ENCODE results near the gene TSTD2.

TSTD2 gene

DNA sequence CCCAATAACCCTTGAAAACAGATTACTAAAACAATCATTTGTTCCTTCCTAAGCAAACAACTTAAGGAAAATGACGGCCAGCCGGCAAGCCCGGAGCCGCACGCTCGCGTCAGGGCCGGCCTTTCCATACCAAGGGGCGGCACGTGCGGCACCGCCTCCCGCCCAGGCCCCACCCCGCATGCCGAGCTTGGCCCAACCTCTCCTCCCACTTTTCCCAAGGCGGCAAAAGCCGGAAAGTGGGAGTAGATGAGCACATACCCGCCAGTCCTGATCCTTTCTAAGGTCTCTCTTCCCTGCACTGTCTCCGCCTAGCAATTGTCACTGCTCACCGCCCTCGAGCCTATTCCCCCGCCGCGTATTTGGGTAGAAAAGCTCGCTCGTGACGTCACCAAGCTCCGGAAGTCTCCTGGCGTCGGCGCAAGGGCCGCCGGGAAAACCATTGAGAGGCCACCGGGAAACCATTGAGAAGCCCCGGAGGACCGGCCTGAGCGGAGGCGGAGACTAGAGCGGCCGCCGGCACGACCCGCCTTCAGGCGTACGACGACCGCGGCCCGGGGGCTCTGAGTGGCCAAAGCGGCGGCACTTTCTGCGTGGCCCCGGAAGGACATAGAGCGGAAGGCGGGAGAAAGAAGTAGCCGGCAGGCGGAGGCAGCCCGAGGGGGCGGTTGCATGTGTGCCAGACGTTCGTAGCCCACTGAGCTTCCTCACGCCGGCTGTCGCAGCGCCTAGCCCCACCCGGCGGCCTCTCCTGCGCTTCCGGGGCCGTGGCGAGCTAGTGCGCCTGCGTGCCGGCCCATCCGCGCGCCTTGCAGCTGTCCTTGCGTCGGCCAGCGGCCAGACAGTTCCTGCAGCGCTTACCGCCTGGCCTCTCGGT, at the start of gene TSTD2, which contains the start of gene NCBP1:
Gene TSTD2, minus strand, starts transcription at position 384 of the 874 bp plus-strand sequence. CDS start 5,806 bp downstream, outside the sequence.
Gene NCBP1, plus strand, starts transcription at position 837 of the 874 bp plus-strand sequence. CDS start 61 bp downstream, outside the sequence.
- DNase-seq (ENCODE audit: low read depth): peak; percentile 93

DNA sequence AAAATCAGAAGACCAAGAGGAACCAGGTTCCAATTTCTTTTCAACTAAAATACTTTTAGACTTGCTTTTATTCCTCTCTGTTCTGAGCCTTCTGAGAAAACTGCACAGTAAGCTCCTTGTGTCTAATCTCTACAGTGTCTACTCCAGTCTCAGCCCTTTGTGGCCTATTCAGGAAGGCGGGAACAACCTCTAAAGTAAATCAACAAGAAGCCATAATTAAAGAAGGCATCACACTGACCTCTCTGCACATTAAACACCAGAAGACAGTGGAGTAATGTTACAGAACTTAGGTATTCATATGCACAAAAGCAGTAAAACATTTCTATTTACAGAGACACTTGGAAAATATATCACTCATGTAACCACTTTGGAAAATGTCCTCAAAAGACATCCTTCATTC, 49.1 kb upstream of the TSTD2 start:
- no peak for DNase-seq (ENCODE audit: low read depth)

DNA sequence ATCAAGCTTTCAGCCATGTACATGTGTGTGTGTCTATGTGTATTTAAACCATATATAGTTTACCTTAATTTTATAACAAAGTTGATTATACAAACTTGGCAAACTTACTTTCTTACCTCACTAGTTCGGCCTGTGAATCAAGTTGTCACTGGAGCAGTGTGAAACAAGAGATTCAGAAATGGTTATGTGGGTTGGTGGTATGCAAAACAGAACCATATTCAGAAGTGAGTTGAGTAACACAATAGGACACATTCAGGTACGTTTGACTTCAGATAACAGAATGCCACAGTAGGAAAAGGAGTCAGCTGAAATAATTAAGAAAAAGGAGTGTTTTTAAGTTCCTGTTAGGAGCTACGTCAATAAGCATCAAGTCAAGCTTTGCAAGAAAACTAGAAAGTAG, 42.5 kb upstream of the TSTD2 start:
- DNase-seq (ENCODE audit: low read depth): no peak

DNA sequence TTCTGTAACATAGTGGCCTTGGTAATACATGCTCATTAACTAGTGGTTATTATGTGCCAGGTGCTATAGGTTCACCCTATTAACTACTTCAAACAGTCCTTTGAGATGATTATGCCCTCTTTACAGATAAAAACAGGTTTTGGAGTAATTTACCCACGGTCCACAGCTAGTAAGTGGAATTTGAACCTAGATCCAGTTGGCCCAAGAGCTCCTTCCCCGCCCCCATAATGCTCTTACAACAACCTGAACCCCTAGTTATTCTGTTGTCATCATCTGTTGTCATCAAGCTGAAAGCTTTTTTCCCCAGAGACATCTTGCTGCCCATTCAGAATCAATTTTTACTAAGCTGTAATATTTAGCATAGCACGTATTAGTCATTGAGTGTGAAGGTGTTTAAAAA, 40.8 kb upstream of the TSTD2 start:
- no peak for DNase-seq (ENCODE audit: low read depth)

DNA sequence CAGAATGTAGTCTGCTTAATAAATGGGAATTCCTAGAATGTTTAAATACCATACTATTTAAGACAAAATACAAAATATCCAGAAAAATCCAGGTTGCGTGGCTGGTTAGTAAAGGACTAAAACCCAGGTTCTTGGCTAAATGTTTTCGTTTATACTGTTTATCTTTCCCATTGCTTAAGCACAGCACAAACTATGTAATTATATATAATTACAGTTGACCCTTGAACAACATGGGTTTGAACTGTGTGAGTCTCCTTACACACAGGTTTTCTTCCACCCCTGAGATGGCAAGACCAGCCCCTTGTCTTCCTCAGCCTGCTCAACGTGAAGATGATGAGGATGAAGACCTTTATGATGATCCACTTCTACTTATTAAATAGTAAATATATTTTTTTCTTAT, 39.2 kb upstream of the TSTD2 start:
- DNase-seq (ENCODE audit: low read depth): no peak

DNA sequence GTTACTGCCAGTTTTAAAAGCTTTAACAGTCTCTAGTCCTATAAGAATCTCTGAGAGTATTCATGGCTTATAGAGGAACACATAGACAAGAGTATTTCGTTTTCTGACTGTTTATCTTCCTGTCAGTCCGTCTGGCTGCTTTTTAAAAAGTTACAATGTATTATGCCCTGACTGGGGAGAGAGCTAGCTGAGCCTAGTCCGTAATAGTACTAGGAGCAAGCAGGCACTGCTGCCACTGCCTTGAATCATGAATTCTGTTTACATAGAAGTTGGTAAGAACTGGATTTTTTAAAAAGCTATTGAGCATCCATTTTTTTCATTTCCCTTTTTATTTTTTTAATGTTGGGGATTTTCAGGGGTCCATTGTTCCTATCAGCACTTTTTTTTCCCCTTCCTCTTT, 37.4 kb upstream of the TSTD2 start:
- DNase-seq (ENCODE audit: low read depth): no peak

DNA sequence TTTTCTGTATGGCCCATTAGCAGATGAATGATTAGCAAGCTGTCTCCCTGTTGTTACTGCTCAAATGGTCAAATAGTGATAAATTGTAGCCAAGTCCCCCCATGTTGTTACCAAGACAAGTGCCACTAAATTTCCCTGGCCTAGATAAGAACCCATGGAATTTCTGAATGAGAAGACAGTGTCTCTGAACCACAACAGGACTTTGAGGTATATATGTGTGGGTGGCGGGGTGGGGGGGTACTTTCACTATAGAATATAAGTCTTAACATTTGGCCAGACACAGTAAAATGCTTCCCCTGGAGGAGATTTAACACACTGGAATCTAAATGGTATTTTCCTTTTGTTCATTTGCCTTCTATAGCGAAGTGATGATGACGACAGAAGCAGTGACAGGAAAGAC, 35.3 kb upstream of the TSTD2 start:
- peak; percentile 8 for DNase-seq (ENCODE audit: low read depth)

DNA sequence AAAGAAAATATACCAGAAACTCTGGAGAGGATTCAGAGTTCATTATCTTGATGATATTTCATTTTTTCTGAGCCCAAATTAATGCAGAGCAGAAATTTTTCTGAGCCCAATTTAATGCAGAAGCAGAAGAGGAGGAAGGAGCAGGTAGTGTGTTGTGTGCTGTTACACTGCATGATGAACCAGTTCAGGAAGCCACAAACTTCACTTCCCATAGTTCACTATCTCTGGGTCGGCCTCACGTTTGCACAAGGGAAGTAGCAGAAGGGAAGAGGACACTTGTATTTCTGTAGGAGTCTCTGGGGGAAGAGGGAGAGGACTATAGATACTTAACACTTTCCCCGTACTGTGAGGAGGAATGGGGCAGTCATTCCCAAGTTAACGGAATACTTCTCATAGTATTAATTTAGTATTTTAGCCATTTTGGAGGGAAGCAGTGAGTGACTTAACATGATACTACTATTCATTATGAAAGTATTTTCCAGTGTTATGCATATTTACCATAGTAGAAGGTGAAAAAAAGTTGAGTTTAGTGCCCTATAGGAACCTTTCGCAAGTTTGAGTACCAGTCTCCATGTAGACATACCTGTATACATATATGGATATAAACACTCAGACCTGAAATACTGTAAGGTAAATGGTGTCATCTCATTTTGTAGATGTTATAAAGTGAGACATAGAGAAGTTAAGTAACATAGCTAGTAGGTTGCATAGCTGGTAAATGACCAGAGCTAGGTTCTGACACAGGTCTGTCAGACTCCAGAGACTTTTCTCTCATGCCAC, 33.9 kb upstream of the TSTD2 start:
- DNase-seq (ENCODE audit: low read depth): no peak

DNA sequence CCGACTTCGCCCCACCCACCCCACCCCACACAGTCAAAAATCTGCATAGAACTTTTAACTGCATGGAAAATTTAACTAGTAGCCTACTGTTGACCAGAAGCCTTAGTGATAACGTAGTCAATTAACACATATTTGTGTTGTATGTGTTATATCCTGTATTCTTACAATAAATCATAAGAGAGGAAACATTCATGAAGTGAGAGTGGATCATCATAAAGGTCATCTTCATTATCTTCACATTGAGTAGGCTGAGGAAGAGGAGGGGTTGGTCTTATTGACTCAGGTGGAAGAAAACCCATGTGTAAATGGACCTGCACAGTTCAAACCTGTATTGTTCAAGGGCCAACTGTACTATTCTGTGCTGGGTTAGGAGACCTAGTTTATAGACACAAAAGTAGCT, 32.6 kb upstream of the TSTD2 start:
- DNase-seq (ENCODE audit: low read depth): no peak

DNA sequence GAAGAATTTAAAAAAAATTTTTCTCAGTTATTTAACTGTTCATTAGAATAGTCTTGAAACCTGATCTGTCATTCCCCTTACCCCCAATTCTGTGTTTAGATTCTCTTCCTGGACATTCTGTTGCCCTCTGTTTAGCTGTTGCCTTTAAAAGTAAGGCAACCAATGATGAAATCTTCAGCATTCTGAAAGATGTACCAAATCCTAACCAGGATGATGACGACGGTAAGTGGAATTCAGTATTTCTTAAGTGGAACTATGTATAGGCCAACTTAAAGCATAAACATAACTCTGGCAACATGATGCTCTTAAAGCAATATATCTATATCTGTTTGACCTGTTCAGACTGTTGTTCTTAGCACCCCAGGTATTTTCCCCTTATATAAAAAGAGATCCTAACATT, 27.7 kb upstream of the TSTD2 start:
- no peak for DNase-seq (ENCODE audit: low read depth)

DNA sequence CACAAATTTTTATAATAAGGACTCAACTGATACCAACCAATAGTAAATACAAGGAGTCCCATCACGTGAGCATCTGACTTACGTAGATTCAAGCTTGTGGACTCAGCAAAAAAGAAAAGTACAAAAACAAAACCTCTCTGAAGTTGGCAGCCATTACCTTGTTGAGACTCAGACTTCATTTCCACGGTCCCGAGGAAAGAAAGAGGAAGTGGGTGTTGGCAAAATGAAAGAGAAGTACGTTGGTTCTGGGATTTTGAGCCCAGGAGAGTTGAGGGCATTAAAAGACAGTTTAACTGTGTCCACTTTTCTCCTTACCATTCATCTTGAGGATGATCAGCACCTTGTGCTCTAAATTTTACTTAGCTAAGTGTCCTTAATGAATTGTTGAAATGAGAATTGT, 27.2 kb upstream of the TSTD2 start:
- DNase-seq (ENCODE audit: low read depth): no peak

DNA sequence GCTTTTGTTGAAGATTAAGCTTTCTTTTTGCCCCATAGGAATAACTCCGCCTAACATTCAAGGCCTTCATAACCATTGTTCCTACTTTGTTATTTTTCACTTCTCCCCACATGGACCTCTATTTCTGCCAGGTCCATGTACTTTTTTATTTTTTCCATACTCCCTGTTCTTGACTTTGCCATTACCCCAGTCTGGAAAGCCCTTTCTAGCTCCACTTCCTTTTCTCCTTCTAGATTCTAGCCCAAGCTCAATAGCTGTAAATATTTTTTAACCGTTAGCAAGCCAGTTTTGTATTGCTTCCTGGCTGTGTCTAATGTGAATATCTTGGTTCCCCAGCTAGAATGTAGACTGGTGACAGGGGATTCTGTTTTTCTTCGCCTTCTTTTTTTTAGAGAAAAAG, 26.6 kb upstream of the TSTD2 start:
- no peak for DNase-seq (ENCODE audit: low read depth)

DNA sequence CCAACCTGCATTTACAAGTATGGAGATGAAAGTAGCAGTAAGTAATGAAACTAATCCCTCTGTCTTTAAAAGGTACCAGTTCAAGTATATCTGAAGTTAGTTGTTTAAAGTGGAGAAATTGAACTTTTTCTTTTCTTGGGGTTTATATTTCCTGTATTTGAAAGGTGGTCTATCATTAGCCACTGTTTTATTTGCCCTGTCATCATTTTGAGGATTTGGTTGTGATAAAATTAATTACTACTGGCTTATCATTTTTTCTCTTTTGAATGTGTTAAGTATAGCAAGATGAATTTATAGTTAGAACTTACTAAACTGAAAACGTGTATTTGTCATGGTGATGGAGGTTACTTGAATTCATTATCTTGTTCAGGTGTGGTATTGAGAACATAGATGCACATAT, 25.5 kb upstream of the TSTD2 start:
- no peak for DNase-seq (ENCODE audit: low read depth)

DNA sequence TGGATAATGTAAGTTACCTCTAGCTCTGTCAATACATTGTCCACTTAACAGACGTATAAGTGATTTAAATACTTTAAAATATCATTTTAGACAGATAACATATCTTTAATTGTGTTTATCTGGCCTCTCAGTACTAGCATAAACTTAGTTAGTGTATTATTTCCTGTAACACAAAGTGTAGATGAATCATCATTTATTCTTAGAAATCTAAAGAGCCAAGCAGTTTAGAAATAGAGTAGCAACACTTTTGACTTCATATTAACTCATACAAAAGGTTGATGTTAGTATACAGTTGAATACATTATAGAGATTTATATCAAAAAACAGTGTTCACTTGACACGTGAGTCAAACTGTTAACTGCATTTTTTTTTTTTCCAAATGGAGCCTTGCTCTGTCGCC, 18.5 kb upstream of the TSTD2 start:
- no peak for DNase-seq (ENCODE audit: low read depth)

DNA sequence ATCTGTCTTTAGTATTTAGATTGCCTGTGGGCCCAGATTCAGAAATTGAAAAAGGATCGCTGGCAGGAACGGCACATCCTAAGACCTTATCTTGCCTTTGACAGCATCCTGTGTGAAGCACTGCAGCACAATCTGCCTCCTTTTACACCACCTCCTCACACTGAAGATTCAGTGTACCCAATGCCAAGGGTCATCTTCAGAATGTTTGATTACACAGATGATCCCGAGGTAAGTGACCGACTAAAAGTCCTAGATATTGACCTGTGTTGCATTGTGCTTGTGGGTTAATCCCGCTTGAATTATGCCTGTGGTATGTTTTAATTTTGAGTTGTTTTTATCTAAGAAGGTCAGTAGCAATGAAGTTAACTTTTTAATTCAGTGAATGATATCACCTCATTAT, 14.8 kb upstream of the TSTD2 start:
- DNase-seq (ENCODE audit: low read depth): no peak

DNA sequence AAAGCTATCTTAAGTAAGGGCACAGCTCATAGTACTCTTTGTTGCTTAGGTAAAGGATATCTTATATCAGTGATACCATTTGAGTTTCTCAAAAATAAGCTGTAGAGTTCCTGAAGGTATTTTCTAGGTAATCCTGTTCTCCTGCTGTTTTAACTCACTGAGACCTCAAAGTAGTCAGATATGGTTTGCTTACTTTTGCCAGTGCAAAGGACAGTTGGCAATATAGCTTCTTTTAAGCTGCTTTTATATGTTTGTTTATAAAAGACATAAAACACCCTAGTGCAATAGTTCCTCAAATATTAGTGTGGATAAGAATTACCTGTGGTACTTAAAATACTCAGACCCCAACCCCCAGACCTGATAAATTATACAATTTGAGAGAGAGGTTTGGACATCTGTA, 12.6 kb upstream of the TSTD2 start:
- no peak for DNase-seq (ENCODE audit: low read depth)

DNA sequence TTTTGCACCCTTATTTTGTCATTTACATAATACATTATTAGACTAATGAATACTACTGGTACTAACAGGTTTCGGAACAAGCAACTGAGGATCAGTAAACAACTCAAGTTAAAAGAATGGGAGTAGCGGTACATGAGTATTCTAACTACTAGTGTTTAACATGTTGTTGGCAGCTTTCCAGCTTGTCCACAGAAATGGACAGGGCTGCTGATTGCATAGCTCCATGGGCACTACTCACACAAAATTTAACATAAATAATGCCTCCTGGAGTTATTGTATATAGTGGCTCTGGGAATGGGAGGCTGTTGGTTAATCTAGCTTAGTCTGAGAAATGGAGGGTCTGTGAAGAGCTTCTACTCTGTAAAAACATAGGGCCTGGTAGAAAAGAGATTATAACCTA, 7.2 kb upstream of the TSTD2 start:
- DNase-seq (ENCODE audit: low read depth): no peak

DNA sequence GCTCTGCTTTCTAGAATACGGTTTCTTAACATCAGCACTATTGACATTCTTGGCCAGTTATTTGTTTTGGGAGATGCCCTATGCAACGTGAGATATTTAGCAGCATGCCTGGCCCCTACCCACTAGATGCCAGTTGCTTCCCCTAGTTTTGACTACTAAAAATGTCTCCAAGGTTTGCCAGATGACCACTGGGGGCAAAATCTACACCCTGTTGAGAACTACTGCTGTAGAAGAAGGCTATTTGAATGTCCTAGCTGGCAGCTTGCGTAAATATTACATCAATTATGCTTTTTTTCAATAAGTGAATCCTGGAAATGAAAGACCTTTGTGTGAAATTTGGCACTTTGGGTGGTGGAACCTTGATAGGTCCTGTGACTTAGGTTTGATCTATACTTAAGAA, 5.5 kb upstream of the TSTD2 start:
- no peak for DNase-seq (ENCODE audit: low read depth)

DNA sequence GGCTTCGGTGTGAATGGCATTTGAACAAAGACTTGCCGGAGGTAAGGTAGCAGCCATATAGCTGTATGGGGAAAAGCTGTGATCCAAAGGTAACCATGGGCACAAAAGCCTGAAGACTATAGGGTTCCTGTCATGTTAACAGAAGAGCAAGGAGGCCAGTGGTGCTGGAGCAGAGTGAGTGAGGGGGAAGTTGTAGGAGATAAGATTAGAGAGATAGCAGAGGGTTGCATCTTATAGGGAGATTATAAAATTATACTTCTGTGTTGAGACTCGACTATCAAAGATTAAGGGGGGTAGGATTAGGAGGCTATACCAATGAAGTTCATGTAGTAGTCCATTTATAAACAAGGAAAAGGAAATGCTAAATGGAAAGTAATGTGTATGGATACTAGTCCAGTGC, 3.7 kb upstream of the TSTD2 start:
- DNase-seq (ENCODE audit: low read depth): no peak

DNA sequence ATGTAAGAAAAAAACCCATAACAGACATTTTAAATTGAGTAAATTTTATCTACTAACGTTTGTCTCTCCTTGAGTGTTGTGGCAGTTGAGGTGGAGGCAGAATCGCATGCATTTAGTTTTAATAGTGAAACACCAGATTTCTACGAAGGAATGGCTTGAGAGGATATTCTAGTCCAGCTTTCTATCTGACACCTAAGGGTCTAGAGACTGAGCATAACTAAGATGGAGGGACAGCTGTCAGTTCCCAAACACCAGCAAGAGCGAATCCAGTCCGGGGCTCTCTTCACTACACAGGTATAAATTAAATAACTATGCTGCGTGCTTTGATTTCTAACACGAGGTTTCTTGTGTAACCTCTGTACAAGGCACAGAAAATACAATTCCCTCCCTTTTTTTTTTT, 1.9 kb upstream of the TSTD2 start:
- no peak for DNase-seq (ENCODE audit: low read depth)

DNA sequence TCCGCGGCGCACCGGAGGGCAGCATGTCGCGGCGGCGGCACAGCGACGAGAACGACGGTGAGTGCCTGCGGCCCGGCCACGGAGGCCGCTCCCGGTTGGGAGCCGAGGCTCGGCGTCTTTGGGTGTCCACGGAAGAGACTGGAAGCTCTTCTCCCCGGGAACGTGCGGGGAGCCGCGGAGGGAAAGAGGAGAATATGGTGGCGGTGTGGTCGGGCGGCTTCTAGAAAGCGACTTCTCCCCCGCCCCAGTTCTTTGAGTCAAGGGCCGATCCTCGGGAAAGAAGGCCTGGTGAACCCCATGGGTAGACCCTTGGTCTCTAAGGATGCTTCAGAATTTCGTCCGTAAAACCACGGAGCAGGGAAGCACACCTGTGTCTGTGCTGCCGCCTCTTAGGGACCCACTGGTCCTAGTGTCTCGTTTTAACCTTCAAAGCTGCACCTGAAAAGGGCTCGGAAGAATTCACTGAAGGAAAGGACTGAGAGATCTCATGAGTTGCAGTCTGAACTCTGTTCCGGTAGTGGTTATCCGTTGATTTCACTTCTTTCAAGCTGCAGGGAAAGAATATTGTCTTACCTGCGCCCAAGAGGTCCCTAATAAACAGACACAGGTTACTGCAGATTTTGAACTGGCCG, 807 bp upstream of the TSTD2 start:
- DNase-seq (ENCODE audit: low read depth): no peak

DNA sequence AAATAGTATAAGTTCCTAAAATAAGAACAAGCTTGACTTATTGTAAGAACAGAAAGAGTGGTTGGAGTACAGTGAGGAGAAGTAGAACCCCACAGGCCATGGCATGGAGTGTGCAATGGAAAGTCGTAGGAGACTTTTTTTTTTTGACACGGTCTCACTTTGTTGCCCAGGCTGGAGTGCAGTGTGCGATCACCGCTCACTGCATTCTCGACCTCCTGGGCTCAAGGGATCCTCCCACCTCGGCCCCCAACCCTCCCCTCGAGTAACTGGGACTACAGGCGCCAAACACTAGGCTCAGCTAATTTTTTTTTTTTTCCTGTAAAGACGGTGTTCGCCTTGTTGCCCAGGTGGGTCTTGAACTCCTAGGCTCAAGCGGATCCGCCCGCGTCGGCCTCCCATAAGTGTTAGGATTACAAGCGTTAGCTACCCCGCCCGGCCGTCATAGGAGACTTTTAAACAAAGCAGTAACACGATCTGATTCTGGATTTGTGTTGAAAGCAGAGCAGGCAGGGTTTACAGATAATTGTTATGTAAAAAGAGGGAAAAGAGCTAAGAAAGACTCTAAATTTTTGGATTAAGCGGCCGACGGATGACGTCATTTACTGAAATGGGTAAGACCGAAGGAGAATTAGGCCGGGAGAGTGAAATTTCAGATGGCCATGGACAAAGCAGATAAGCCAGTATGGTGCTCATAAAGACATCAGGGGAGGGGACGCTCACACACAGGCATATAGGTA, 752 bp downstream of the TSTD2 start:
- DNase-seq (ENCODE audit: low read depth): peak; percentile 8

Data from activated T-cell treated with anti-CD3 and anti-CD28 coated beads for 48 hours (primary cell).